HepG2 (cell line): ENCODE measurements around the gene XAF1. TPM values are rescaled to one million over a fixed set of nuclear protein-coding genes. Genes with fewer than 3 reads are reported as not detected.

Experiments used
- CENPX ChIP-seq: sonication (generic); formaldehyde crosslinking; IDR thresholded peaks from 2 replicates; pipeline ENCODE4 v1.9.0; 2021; ENCODE audit warnings: mild to moderate bottlenecking, missing genetic modification reagents, moderate library complexity
- DRAP1 ChIP-seq: IDR thresholded peaks from 2 replicates; pipeline ENCODE4 v1.6.1; 2016; ENCODE audit warnings: missing genetic modification reagents, missing compliant biosample characterization
- GATA4 ChIP-seq: sonication (generic); IDR thresholded peaks from 2 replicates; pipeline ENCODE4 v1.6.1; 2016; ENCODE audit warnings: antibody characterized with exemption, low read depth, borderline replicate concordance
- GTF2F1 ChIP-seq: fragments of 150-350 bp; IDR thresholded peaks from 2 replicates; pipeline ENCODE4 v1.6.1; 2014; ENCODE audit warnings: low read length
- HDAC2 ChIP-seq: sonication (generic); formaldehyde crosslinking; IDR thresholded peaks from 2 replicates; pipeline ENCODE4 v1.4.0; 2020; ENCODE audit warnings: missing genetic modification reagents
- HIVEP1 ChIP-seq: sonication (generic); formaldehyde crosslinking; IDR thresholded peaks from 2 replicates; pipeline ENCODE4 v1.4.0; 2020; ENCODE audit warnings: mild to moderate bottlenecking, missing genetic modification reagents
- ONECUT2 ChIP-seq: sonication (generic); formaldehyde crosslinking; IDR thresholded peaks from 2 replicates; pipeline ENCODE4 v1.4.0; 2020; ENCODE audit warnings: missing genetic modification reagents
- SNAI1 ChIP-seq: sonication (generic); formaldehyde crosslinking; IDR thresholded peaks from 2 replicates; pipeline ENCODE4 v1.5.0; 2020; ENCODE audit warnings: mild to moderate bottlenecking, missing genetic modification reagents, borderline replicate concordance
- SNAPC5 ChIP-seq: sonication (generic); formaldehyde crosslinking; IDR thresholded peaks from 2 replicates; pipeline ENCODE4 v1.8.1; 2023; ENCODE audit warnings: mild to moderate bottlenecking, missing genetic modification reagents, borderline replicate concordance
- XBP1 ChIP-seq: sonication (generic); formaldehyde crosslinking; IDR thresholded peaks from 2 replicates; pipeline ENCODE4 v1.5.0; 2020; ENCODE audit warnings: missing genetic modification reagents
- YY1 ChIP-seq: IDR thresholded peaks from 2 replicates; pipeline ENCODE4 v1.6.1; 2011; ENCODE audit warnings: low read length, low read depth, moderate library complexity, mild to moderate bottlenecking; ENCODE audit not compliant: insufficient read depth, insufficient replicate concordance
- ZBTB4 ChIP-seq: sonication (generic); formaldehyde crosslinking; IDR thresholded peaks from 2 replicates; pipeline ENCODE4 v1.4.0; 2020; ENCODE audit warnings: missing genetic modification reagents, mild to moderate bottlenecking, borderline replicate concordance
- ZGPAT ChIP-seq: IDR thresholded peaks from 2 replicates; pipeline ENCODE4 v1.6.1; 2016; ENCODE audit warnings: mild to moderate bottlenecking
- ZNF138 ChIP-seq: sonication (generic); formaldehyde crosslinking; IDR thresholded peaks from 2 replicates; pipeline ENCODE4 v1.5.0; 2020; ENCODE audit warnings: mild to moderate bottlenecking, low read depth, missing genetic modification reagents
- ZNF326 ChIP-seq: sonication (generic); formaldehyde crosslinking; IDR thresholded peaks from 2 replicates; pipeline ENCODE4 v1.4.0; 2020; ENCODE audit warnings: missing genetic modification reagents, borderline replicate concordance
- ZNF33A ChIP-seq: sonication (generic); formaldehyde crosslinking; IDR thresholded peaks from 2 replicates; pipeline ENCODE4 v1.5.1; 2020; ENCODE audit warnings: missing genetic modification reagents, mild to moderate bottlenecking, moderate library complexity, borderline replicate concordance
- ZNF383 ChIP-seq: sonication (generic); formaldehyde crosslinking; IDR thresholded peaks from 2 replicates; pipeline ENCODE4 v1.4.0; 2020; ENCODE audit warnings: missing genetic modification reagents, mild to moderate bottlenecking, borderline replicate concordance
- ZNF788 ChIP-seq: sonication (generic); formaldehyde crosslinking; IDR thresholded peaks from 2 replicates; pipeline ENCODE4 v1.5.0; 2020; ENCODE audit warnings: mild to moderate bottlenecking, missing genetic modification reagents, borderline replicate concordance
- ZNF850 ChIP-seq: sonication (generic); formaldehyde crosslinking; conservative IDR thresholded peaks from 2 replicates; pipeline ENCODE4 v1.9.0; 2021; ENCODE audit warnings: mild to moderate bottlenecking, missing genetic modification reagents
- ZNF879 ChIP-seq: sonication (generic); formaldehyde crosslinking; IDR thresholded peaks from 2 replicates; pipeline ENCODE4 v1.8.1; 2023; ENCODE audit warnings: missing genetic modification reagents
- polyA plus RNA-seq, 8 experiments: library from polyadenylated mRNA; depleted of rRNA in 3 of 8; stranded (reverse) in 7 of 8; unstranded in 1 of 8; fragments of >200 nt; fragmentation: Illumina TruSeq in 4 of 8; extraction: Trizol in 4 of 8; gene quantifications; 2 replicates each; pipeline versions ENCODE4 v1.2.1 to v1.2.3, GENCODE V29; 2011 to 2016; ENCODE audit warnings: low read depth in 4 of 8, missing spikeins in 1 of 8, mixed read lengths in 1 of 8; ENCODE audit not compliant: insufficient read depth in 1 of 8
- total RNA-seq, 5 experiments: library from RNA; depleted of rRNA; stranded (reverse); fragments of >200 nt; fragmentation: Illumina TruSeq; extraction: Trizol; gene quantifications; 2 replicates each; pipeline ENCODE4 v1.2.3, GENCODE V29; 2016; ENCODE audit warnings: low read depth in 1 of 5
- TF ChIP-seq, protein P1 (sequence below): IDR thresholded peaks from 2 replicates; pipeline ENCODE4 v1.6.1; 2016; ENCODE audit warnings: control low read depth
- TF ChIP-seq, protein P2 (sequence below): sonication (generic); formaldehyde crosslinking; IDR thresholded peaks from 2 replicates; pipeline ENCODE4 v1.4.0; 2020; ENCODE audit warnings: missing genetic modification reagents

Gene XAF1
- total and polyA plus RNA-seq, 2 of the 13 experiments (the other 11 are each of a cell fraction or from before 2014, with no cell fraction given) = 1.2 to 2.4 TPM

- TF ChIP-seq, protein P1, sequence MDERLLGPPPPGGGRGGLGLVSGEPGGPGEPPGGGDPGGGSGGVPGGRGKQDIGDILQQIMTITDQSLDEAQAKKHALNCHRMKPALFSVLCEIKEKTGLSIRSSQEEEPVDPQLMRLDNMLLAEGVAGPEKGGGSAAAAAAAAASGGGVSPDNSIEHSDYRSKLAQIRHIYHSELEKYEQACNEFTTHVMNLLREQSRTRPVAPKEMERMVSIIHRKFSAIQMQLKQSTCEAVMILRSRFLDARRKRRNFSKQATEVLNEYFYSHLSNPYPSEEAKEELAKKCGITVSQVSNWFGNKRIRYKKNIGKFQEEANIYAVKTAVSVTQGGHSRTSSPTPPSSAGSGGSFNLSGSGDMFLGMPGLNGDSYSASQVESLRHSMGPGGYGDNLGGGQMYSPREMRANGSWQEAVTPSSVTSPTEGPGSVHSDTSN (CRISPR knock-in tag) = no peak
- TF ChIP-seq ONECUT2 (CRISPR knock-in tag) = no peak
- TF ChIP-seq ZNF850 (CRISPR knock-in tag) = no peak
- no peak for TF ChIP-seq CENPX (CRISPR knock-in tag)
- TF ChIP-seq ZNF33A (CRISPR knock-in tag) = no peak
- TF ChIP-seq GTF2F1 = no peak
- TF ChIP-seq HIVEP1 (CRISPR knock-in tag) = peak; percentile 57; the same call in 1 of the 2 replicates
- no peak for TF ChIP-seq DRAP1 (CRISPR knock-in tag)
- TF ChIP-seq ZNF383 (CRISPR knock-in tag) = no peak
- TF ChIP-seq ZGPAT (CRISPR knock-in tag) = no peak; the same call in 1 of the 2 replicates
- TF ChIP-seq, protein P2, sequence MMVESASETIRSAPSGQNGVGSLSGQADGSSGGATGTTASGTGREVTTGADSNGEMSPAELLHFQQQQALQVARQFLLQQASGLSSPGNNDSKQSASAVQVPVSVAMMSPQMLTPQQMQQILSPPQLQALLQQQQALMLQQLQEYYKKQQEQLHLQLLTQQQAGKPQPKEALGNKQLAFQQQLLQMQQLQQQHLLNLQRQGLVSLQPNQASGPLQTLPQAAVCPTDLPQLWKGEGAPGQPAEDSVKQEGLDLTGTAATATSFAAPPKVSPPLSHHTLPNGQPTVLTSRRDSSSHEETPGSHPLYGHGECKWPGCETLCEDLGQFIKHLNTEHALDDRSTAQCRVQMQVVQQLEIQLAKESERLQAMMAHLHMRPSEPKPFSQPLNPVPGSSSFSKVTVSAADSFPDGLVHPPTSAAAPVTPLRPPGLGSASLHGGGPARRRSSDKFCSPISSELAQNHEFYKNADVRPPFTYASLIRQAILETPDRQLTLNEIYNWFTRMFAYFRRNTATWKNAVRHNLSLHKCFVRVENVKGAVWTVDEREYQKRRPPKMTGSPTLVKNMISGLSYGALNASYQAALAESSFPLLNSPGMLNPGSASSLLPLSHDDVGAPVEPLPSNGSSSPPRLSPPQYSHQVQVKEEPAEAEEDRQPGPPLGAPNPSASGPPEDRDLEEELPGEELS (CRISPR knock-in tag) = peak; percentile 49
- peak; percentile 64; the same call in 1 of the 2 replicates for TF ChIP-seq HDAC2 (CRISPR knock-in tag)
- TF ChIP-seq ZNF879 = no peak
- TF ChIP-seq XBP1 (CRISPR knock-in tag) = no peak
- TF ChIP-seq ZBTB4 (CRISPR knock-in tag) = no peak; the same call in 1 of the 2 replicates
- no peak for TF ChIP-seq ZNF138 (CRISPR knock-in tag)
- peak; percentile 71 for TF ChIP-seq YY1
- TF ChIP-seq GATA4 = no peak
- TF ChIP-seq ZNF788 (CRISPR knock-in tag) = no peak
- no peak for TF ChIP-seq SNAPC5 (CRISPR knock-in tag)
- TF ChIP-seq ZNF326 (CRISPR knock-in tag) = no peak
- TF ChIP-seq SNAI1 (CRISPR knock-in tag) = no peak
Observed at GRCh38 chr17:6711081-6711674, 44.7 kb upstream of the XAF1 start (continued).
